ENCODE data around the gene CYP2B6.
"Not testable (repeated sequence)": the region's sequence is repeated elsewhere in the genome, so short reads cannot be mapped to it uniquely, and the experiment has no call there.

The CYP2B6 gene

DNA sequence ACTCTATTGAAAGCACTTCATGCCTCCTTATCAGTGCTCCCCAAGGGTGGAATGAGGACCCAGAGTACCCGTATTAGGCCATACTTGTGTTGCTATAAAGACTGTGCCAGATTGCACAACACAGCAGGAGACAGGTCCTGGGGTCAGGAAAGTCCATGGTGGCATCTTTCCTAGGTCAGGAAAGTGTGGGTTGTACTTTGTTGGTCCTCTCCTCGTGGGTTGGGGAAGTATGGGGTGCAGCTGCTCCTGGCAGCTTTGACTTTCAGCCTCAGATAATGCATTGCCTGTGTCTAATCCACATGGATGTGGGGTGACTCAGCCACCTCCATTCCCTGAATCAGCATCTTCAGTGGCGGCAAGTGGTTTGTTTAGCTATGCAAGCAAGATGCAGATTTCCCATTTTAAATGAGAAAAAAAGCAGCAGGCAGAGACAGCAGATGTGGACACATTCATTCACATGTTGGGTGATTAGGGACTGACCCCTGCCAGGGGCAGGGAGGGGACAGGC lies 8.4 kb upstream of the CYP2B6 start:
- no peak overlapping the region for H3K9ac ChIP-seq (ENCODE audit: low read depth, low read length)

DNA sequence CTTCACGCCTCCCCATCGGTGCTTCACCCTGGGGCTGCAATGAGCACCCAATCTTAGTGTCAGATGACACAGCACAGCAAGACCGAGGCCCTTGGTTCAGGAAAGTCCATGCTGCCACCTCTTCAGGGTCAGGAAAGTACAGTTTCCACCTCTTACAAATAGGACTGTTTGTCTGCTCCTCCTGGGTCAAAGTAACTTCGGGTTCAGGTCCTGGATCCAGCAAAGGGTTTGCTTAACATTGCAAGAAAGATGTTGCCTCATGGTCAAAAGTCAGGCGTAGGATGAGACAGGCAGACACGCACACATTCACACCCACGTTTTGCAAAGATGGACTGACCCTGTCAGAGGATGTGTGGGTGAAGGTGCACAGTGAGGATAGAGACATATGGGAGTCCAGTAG lies 1.6 kb upstream of the CYP2B6 start:
- no peak overlapping the region for H3K4me2 ChIP-seq (ENCODE audit: low read length)
- H3K9me3 ChIP-seq (replicated peaks; ENCODE audit: low read length), result no peaks in the 10 kb centered on the region
- H3K4me1 ChIP-seq (ENCODE audit: control insufficient read depth, insufficient read depth, low read length), result no peaks in the 10 kb centered on the region
- no peaks in the 10 kb centered on the region for H3K27me3 ChIP-seq (ENCODE audit: control insufficient read depth, insufficient read depth, low read length)
- no peaks in the 10 kb centered on the region for H3K36me3 ChIP-seq (ENCODE audit: insufficient read depth, low read length)
- no peak overlapping the region for H3K4me3 ChIP-seq (ENCODE audit: low read length)
- no peak overlapping the region for H3K9ac ChIP-seq (ENCODE audit: low read depth, low read length)

More for the DNA sequence above, 8.4 kb upstream of the CYP2B6 start:
- no peak overlapping the region for H3K4me3 ChIP-seq (ENCODE audit: low read length)
- no peaks in the 10 kb centered on the region for H3K4me1 ChIP-seq (ENCODE audit: control insufficient read depth, insufficient read depth, low read length)
- no peak overlapping the region for H3K4me2 ChIP-seq (ENCODE audit: low read length)
- H3K9me3 ChIP-seq (replicated peaks; ENCODE audit: low read length), result no peaks in the 10 kb centered on the region
- no peaks in the 10 kb centered on the region for H3K36me3 ChIP-seq (ENCODE audit: insufficient read depth, low read length)
- H3K27me3 ChIP-seq (ENCODE audit: control insufficient read depth, insufficient read depth, low read length), result peaks cover 8% of the 10 kb centered on the region

DNA sequence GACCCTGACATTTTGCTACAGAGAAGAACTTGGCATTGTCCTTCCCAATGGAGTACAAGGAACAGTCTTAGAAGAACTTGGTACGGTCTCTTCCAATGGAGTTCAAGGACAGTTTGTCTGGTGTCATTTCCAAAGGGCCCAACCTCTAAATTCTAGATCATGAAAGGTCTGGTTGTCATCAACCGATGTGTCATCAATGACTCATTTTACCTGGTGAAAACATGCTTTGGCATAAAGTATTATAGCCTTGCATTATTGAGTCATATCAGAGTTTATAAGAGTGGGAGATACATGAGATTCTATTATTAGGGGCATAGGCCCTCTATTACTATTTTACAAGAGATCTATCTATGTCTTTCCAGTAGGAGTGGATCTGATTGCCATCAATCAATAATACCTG lies 4.3 kb downstream of the CYP2B6 start:
- Histone ChIP-seq H3K4me1 (ENCODE audit: control insufficient read depth, insufficient read depth, low read length) (no peaks in the 10 kb centered on the region), H3K9ac (ENCODE audit: low read depth, low read length) (no peak overlapping the region), H3K4me2 (ENCODE audit: low read length) (no peak overlapping the region), H3K36me3 (ENCODE audit: insufficient read depth, low read length) (no peaks in the 10 kb centered on the region), H3K9me3 (replicated peaks; ENCODE audit: low read length) (no peaks in the 10 kb centered on the region), H3K4me3 (ENCODE audit: low read length) (no peak overlapping the region), H3K27me3 (ENCODE audit: control insufficient read depth, insufficient read depth, low read length) (no peaks in the 10 kb centered on the region)

DNA sequence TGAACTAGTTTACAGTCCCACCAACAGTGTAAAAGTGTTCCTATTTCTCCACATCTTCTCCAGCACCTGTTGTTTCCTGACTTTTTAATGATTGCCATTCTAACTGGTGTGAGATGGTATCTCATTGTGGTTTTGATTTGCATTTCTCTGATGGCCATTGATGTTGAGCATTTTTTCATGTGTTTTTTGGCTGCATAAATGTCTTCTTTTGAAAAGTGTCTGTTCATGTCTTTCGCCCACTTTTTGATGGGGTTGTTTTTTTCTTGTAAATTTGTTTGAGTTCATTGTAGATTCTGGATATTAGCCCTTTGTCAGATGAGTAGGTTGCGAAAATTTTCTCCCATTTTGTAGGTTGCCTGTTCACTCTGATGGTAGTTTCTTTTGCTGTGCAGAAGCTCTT lies 7.9 kb downstream of the CYP2B6 start:
- H3K36me3 ChIP-seq (ENCODE audit: insufficient read depth, low read length); H3K27me3 ChIP-seq (ENCODE audit: control insufficient read depth, insufficient read depth, low read length); H3K4me2 ChIP-seq (ENCODE audit: low read length); H3K4me3 ChIP-seq (ENCODE audit: low read length); H3K9ac ChIP-seq (ENCODE audit: low read depth, low read length); H3K4me1 ChIP-seq (ENCODE audit: control insufficient read depth, insufficient read depth, low read length); H3K9me3 ChIP-seq (replicated peaks; ENCODE audit: low read length): not testable (repeated sequence)

DNA sequence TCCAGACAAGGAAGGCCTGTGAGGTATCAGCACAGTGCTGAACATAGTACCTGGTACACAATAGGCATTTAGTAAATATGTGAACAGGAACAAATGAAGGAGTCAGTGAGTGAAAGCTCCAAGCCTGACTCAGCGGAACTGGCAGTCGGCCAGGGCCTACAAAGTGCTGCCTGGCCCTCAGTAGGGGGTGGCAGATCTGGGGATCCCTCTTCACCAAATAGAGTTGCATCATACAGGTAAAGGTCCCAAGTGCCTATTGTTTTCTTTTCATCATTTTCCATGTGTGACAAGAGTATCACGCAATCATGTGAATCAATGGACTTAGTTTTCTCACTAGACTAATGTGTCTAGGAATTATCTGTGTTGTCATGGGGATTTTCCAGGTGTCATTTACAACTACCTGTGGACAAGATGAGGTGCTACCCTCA lies 9.2 kb downstream of the CYP2B6 start:
- Histone ChIP-seq H3K27me3 (ENCODE audit: control insufficient read depth, insufficient read depth, low read length) (no peaks in the 10 kb centered on the region), H3K4me2 (ENCODE audit: low read length) (no peak overlapping the region), H3K4me3 (ENCODE audit: low read length) (no peak overlapping the region), H3K36me3 (ENCODE audit: insufficient read depth, low read length) (no peaks in the 10 kb centered on the region), H3K9me3 (replicated peaks; ENCODE audit: low read length) (no peaks in the 10 kb centered on the region), H3K4me1 (ENCODE audit: control insufficient read depth, insufficient read depth, low read length) (no peaks in the 10 kb centered on the region), H3K9ac (ENCODE audit: low read depth, low read length) (no peak overlapping the region)

DNA sequence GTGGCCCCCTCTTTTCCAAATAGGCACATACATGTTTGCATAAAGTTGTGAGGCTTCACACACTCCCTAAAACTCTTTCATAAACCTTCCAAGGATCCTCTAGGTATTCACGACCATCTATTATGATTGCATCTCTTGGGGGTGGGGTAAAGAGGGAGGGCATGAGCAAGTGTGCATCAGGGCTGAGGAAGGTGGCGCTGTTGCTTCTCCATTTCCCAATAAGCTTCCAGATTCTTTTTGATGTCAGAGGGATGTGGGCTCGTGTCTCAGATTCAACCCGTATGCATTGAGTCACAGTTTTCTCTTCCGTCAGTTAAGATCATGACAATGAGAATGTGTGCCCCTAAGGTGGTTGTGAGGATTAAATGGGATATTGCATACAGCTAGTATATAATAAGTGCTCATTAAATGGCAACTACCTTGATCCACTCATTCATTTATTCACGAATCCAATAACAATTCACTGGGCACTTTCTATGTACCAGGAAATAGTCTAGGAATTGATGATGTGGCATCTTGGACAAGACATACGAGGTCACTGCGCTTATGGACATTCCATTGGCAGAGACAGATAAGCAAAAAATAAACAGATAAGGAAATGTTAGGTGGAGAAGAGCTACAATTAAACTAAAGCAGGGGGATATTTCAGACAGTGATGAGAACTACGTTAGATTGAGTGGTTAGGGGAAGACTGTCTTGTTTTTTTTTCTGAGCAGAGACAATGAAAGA lies 10.3 kb downstream of the CYP2B6 start:
- Histone ChIP-seq H3K4me1 (ENCODE audit: control insufficient read depth, insufficient read depth, low read length) (no peaks in the 10 kb centered on the region), H3K4me2 (ENCODE audit: low read length) (no peak overlapping the region), H3K9ac (ENCODE audit: low read depth, low read length) (no peak overlapping the region), H3K9me3 (replicated peaks; ENCODE audit: low read length) (no peaks in the 10 kb centered on the region), H3K27me3 (ENCODE audit: control insufficient read depth, insufficient read depth, low read length) (no peaks in the 10 kb centered on the region), H3K4me3 (ENCODE audit: low read length) (no peak overlapping the region), H3K36me3 (ENCODE audit: insufficient read depth, low read length) (no peaks in the 10 kb centered on the region)

DNA sequence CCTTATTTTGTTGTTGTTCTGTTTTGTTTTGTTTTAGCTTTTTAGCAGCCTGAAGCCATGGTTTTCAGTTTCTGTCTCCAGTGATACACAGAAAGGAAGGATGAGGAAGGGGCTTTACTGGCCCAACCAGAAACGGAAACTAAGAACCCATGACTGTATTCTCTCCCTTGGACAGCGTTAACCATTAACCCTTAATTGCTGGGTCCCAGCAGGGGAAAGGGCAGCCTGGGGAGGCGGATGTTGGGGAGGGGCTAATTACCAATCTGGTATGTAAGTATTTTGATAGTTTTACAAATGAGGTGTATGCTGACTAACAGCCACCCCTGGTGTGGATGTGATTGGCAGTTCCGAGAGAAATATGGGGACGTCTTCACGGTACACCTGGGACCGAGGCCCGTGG lies 12.6 kb downstream of the CYP2B6 start:
- H3K36me3 ChIP-seq (ENCODE audit: insufficient read depth, low read length); H3K4me2 ChIP-seq (ENCODE audit: low read length); H3K27me3 ChIP-seq (ENCODE audit: control insufficient read depth, insufficient read depth, low read length); H3K4me1 ChIP-seq (ENCODE audit: control insufficient read depth, insufficient read depth, low read length); H3K4me3 ChIP-seq (ENCODE audit: low read length); H3K9ac ChIP-seq (ENCODE audit: low read depth, low read length); H3K9me3 ChIP-seq (replicated peaks; ENCODE audit: low read length): not testable (repeated sequence)

DNA sequence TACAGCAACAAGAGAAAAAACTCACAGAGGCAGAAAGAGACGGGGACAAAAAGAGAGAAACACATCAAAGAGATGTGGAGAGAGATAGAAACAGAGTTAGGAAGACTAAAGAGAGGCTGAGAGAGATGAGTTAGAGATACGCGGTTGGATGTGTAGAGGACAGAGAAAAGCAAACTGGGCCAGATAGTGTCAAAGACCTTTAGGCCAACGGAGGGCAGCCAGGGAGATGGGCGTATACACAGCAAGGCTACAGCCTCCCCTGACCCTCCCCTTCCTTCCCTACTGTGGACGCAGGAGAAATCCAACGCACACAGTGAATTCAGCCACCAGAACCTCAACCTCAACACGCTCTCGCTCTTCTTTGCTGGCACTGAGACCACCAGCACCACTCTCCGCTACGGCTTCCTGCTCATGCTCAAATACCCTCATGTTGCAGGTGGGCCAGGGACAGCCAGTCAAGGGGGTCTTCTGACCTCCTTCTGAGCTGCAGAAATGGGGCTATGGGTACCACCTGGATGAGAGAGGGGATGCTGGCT lies 18.7 kb downstream of the CYP2B6 start:
- H3K4me1 ChIP-seq (ENCODE audit: control insufficient read depth, insufficient read depth, low read length), result no peaks in the 10 kb centered on the region

DNA sequence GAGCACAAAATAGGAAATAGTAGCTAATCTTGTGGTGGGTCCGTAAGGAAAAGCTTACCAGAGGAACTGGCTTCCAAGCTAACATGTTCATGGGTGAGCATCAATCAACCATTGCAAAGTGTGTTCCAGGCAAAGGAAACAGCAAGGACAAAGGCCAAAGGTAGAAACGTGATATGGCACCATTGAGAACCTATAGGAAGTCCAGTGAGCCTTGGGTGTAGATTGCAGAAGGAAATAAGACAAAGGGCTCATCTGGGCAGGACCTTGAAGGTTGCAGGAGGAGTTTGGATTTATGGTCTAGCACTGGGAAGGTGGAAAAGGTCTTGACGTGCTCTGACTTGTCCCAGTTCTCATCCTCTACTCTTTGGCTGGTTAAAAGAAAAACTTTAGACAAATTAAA lies 22.3 kb downstream of the CYP2B6 start:
- no peak overlapping the region for H3K9ac ChIP-seq (ENCODE audit: low read depth, low read length)
- H3K9me3 ChIP-seq (replicated peaks; ENCODE audit: low read length), result no peaks in the 10 kb centered on the region
- no peaks in the 10 kb centered on the region for H3K4me1 ChIP-seq (ENCODE audit: control insufficient read depth, insufficient read depth, low read length)
- H3K4me2 ChIP-seq (ENCODE audit: low read length), result no peak overlapping the region
- no peak overlapping the region for H3K4me3 ChIP-seq (ENCODE audit: low read length)
- peaks cover 5% of the 10 kb centered on the region for H3K27me3 ChIP-seq (ENCODE audit: control insufficient read depth, insufficient read depth, low read length)
- H3K36me3 ChIP-seq (ENCODE audit: insufficient read depth, low read length), result no peaks in the 10 kb centered on the region

More for the DNA sequence above, 18.7 kb downstream of the CYP2B6 start:
- no peak overlapping the region for H3K4me3 ChIP-seq (ENCODE audit: low read length)
- H3K4me2 ChIP-seq (ENCODE audit: low read length), result no peak overlapping the region
- H3K9me3 ChIP-seq (replicated peaks; ENCODE audit: low read length), result no peaks in the 10 kb centered on the region
- no peaks in the 10 kb centered on the region for H3K36me3 ChIP-seq (ENCODE audit: insufficient read depth, low read length)
- no peak overlapping the region for H3K9ac ChIP-seq (ENCODE audit: low read depth, low read length)
- peaks cover 9% of the 10 kb centered on the region for H3K27me3 ChIP-seq (ENCODE audit: control insufficient read depth, insufficient read depth, low read length)

DNA sequence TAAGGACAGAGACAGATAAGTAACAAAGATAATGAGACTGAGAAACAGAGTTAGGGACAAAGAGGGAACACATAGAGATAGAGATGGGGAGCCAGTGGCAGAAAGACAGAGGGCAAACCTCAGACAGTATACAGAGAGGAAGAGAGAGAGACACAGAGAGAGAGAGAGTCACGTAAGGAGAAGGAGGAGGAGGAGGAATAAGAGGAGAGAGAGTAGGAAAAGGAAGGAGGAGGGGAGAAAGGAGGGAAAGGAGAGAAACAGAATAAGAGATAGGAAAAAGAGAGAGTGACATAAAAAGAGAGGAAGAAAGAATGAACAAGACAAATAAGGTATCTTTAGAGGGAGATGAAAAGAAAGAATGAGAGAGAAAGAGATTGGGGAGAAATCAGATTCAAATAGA lies 23.6 kb downstream of the CYP2B6 start:
- H3K9ac ChIP-seq (ENCODE audit: low read depth, low read length), result no peak overlapping the region
- H3K27me3 ChIP-seq (ENCODE audit: control insufficient read depth, insufficient read depth, low read length), result peaks cover 5% of the 10 kb centered on the region
- H3K4me2 ChIP-seq (ENCODE audit: low read length), result no peak overlapping the region
- no peaks in the 10 kb centered on the region for H3K9me3 ChIP-seq (replicated peaks; ENCODE audit: low read length)
- no peak overlapping the region for H3K4me3 ChIP-seq (ENCODE audit: low read length)
- no peaks in the 10 kb centered on the region for H3K4me1 ChIP-seq (ENCODE audit: control insufficient read depth, insufficient read depth, low read length)
- H3K36me3 ChIP-seq (ENCODE audit: insufficient read depth, low read length), result no peaks in the 10 kb centered on the region

DNA sequence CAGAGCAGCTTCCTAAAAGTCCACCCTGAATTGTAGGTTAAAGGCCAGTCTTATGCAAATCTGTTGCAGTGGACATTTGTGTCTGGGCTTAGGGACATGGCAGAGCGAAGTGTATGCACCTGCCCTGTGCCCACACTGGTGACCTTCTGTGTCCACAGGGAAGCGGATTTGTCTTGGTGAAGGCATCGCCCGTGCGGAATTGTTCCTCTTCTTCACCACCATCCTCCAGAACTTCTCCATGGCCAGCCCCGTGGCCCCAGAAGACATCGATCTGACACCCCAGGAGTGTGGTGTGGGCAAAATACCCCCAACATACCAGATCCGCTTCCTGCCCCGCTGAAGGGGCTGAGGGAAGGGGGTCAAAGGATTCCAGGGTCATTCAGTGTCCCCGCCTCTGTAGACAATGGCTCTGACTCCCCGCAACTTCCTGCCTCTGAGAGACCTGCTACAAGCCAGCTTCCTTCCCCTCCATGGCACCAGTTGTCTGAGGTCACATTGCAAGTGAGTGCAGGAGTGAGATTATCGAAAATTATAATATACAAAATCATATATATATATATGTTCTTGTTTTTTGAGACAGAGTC lies 25.5 kb downstream of the CYP2B6 start:
- no peaks in the 10 kb centered on the region for H3K4me1 ChIP-seq (ENCODE audit: control insufficient read depth, insufficient read depth, low read length)
- H3K9me3 ChIP-seq (replicated peaks; ENCODE audit: low read length), result no peaks in the 10 kb centered on the region
- no peaks in the 10 kb centered on the region for H3K36me3 ChIP-seq (ENCODE audit: insufficient read depth, low read length)
- H3K4me3 ChIP-seq (ENCODE audit: low read length), result no peak overlapping the region
- no peak overlapping the region for H3K9ac ChIP-seq (ENCODE audit: low read depth, low read length)
- peaks cover 5% of the 10 kb centered on the region for H3K27me3 ChIP-seq (ENCODE audit: control insufficient read depth, insufficient read depth, low read length)
- no peak overlapping the region for H3K4me2 ChIP-seq (ENCODE audit: low read length)

All from skeletal muscle satellite cell (primary cell).